GM12875 (cell line): ENCODE results near the gene RNF175.

Experiments used
- H3K4me3 ChIP-seq: one replicate; pipeline ENCODE4 v1.5.1; 2011; ENCODE audit warnings: low read depth, low read length, control low read depth
- TF ChIP-seq, protein P1 (sequence below): IDR thresholded peaks from 2 replicates; pipeline ENCODE4 v1.5.1; 2011; ENCODE audit warnings: low read depth, mild to moderate bottlenecking, control low read depth, inconsistent platforms, low read length, moderate library complexity, borderline replicate concordance; ENCODE audit not compliant: insufficient read depth

RNF175 gene

DNA sequence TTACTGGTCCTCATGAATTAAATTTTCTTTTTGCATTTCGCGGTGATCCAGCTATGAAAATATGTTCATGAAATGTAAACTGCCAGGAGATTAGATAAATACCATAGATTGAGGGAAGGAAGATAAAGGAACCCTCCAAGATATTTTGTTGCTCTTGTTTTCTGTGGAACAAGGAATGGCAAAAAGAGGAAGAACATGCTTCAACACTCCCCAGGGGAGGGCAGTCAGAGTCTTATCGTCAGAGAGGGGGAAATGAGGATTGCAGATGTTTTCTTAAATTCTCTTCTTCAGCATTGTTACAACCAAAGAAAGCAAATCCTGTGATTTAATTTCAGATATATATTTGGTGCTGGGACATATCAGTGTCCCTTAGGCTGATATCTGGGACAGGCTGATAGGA lies 38.6 kb upstream of the RNF175 start:
- no peak overlapping the region for H3K4me3 ChIP-seq
- TF ChIP-seq, protein P1, sequence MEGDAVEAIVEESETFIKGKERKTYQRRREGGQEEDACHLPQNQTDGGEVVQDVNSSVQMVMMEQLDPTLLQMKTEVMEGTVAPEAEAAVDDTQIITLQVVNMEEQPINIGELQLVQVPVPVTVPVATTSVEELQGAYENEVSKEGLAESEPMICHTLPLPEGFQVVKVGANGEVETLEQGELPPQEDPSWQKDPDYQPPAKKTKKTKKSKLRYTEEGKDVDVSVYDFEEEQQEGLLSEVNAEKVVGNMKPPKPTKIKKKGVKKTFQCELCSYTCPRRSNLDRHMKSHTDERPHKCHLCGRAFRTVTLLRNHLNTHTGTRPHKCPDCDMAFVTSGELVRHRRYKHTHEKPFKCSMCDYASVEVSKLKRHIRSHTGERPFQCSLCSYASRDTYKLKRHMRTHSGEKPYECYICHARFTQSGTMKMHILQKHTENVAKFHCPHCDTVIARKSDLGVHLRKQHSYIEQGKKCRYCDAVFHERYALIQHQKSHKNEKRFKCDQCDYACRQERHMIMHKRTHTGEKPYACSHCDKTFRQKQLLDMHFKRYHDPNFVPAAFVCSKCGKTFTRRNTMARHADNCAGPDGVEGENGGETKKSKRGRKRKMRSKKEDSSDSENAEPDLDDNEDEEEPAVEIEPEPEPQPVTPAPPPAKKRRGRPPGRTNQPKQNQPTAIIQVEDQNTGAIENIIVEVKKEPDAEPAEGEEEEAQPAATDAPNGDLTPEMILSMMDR = no peak

DNA sequence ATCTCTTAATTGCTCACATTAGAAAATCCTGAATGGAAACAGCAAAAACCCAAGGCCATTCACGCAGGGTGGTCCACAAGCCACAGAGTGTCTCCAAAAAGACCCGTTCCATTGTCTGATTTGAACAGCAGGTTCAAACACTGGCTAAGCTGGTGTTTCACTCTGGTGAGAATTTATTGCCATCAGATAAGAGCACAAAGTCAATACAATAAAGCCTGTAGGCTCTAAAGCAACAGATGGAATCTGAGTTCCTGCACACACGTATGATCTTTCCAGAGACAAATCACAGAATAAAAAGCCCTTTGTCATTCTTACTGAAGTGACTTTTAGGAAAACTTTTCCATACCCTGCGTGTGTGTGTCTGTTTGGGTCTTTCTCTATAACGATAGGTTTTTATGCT lies 34.2 kb upstream of the RNF175 start:
- H3K4me3 ChIP-seq = no peak overlapping the region
- TF ChIP-seq, protein P1 = no peak

DNA sequence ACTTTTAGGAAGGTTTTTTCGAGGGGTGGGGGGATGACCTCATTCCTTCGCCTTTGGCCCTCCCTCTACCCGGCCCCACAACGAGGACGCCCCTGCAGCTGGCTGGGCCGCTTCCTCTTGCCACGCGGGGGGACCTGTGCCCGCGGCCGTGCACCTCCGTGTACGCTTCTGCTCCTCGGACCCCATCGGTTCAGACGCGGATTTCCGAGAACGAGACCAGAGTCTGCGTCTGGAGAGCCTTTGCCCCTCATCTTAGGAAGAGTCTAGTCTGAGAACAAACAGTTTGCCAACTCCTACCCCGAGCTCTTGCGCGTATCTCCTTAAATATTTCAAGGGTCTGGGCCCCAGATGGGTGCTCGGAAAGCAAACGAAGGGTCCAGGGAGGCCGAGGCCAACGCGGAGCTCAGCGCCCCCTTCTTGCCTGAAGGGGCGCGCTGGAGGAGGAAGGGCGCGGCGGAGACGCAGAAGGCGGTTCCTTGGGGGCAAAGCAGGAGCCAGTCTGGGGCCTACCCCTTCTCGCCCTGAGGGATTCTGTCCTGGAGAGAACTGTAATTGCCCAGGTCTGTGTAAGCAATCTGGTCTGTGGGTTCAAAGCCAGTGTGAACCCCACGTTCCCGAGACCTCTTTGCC lies 32.9 kb upstream of the RNF175 start:
- H3K4me3 ChIP-seq = no peak overlapping the region
- TF ChIP-seq, protein P1 = peak; percentile 18; the same call in 1 of the 2 replicates

DNA sequence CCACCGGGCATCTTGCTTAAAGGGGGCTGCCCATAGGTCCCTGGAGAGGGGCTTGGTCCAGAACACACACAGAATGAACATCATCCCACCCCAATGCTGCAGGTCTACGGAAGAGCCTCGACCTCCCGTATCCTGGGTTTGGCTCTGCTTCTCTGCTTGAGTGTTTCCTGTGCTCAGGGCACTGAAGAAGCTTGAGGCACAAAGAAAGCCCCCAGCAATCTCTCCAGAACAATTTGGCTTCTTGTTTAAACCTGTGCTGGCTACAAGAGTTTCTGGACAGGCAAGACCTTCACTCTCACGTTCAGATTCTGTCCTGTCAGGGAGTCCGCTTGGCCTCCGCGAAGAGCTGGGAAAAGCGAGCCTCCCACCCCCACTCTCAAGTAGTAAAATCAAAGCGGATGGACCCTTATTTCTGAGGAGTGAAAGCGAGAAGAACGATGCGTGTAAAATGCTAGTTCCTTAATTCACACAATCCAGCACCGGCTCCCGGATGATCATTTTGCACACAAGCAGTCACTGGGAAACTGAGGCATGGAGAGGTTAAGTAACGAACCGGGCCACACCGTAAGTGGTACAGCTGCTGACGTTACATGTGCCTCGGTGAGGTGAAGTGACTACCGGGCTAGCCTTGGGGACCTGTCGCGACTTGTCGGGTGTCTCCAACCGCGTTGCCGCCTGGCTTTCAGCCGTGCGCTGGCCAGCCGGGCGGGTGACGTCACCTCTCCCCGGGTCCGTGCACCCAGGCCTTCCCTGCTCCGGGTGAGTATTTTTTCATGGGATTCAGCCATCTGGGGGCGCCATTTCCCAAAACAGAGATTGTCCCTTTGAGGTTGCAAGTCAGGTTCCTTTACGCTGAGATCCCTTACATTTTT lies 32.2 kb upstream of the RNF175 start:
- TF ChIP-seq, protein P1 = peak; percentile 21; the same call in 1 of the 2 replicates
- no peak overlapping the region for H3K4me3 ChIP-seq

DNA sequence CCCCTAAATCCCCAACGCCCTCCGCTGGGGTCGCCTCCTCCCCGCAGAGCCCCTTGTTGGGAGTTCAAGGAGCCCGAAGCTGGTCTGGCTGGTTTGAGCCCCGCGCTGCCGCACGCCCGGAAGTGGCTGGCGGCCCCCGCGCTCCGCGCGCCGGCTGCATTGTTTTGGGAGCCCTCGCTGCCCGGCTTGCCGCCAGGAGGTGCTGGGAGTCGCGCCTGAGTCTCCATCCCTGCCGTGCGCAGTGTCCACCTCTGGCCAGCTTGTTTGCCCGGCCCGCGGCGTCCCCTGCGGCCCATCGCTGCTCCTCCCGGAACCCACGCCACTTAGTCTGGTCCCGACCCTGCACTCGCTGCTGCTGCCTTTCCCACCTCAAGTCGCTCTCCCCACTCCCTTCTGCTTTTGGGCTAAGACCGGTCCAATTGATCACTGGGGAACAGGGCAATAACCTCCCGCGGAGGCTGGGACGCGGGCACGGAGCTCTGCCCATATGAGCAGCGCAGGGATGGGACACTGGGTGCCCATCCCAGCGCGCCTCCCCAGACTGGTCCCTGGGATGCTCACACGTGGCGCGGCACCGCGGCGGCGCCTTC lies 31.2 kb upstream of the RNF175 start:
- H3K4me3 ChIP-seq = no peak overlapping the region
- TF ChIP-seq, protein P1 = 0 out of 2 replicates have a peak, but pooled peaks have one; percentile 21

DNA sequence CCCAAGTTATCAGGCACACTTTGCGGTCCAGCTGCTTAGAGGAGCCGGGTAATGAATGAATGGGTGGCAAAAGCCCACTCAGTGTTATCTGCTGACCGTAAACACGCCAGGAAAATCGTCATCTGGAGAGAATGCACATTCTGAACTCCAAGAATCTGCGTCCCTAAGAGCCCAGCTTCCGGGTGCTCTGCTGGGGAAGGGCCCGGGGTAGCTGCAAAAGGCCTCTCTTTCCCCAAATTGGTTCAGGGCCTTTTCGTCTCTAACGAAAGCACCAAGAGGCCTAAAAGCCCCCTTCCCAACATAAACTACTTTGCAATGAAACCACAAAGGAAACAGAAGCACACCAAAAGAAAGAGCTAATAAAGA lies 30.7 kb upstream of the RNF175 start:
- TF ChIP-seq, protein P1 = no peak
- H3K4me3 ChIP-seq = no peak overlapping the region
